PFSK-1 (cell line): ENCODE results near the gene NRXN3.

Experiments
- POLR2AphosphoS5 ChIP-seq: IDR thresholded peaks from 2 replicates; pipeline ENCODE4 v1.6.1; 2012; ENCODE audit warnings: low read depth, mild to moderate bottlenecking, control low read depth, low read length, moderate library complexity
- SIN3A ChIP-seq: IDR thresholded peaks from 2 replicates; pipeline ENCODE4 v1.6.1; 2012; ENCODE audit warnings: mild to moderate bottlenecking, low read length, moderate library complexity, borderline replicate concordance; ENCODE audit not compliant: insufficient read depth
- TF ChIP-seq, protein P1 (sequence below), 2 experiments: IDR thresholded peaks; 2 replicates each; pipeline versions ENCODE4 v1.6.1 to v1.8.0; 2011 to 2012; ENCODE audit warnings: low read depth in 2 of 2, low read length in 2 of 2, control low read depth in 1 of 2, inconsistent platforms in 1 of 2, mild to moderate bottlenecking in 1 of 2, moderate library complexity in 1 of 2; ENCODE audit not compliant: insufficient read depth in 1 of 2

GRCh38 chr14:78479127-78479780 lies 309.1 kb downstream of the NRXN3 start:
- TF ChIP-seq SIN3A (no peak), POLR2AphosphoS5 (no peak)
- TF ChIP-seq, protein P1, sequence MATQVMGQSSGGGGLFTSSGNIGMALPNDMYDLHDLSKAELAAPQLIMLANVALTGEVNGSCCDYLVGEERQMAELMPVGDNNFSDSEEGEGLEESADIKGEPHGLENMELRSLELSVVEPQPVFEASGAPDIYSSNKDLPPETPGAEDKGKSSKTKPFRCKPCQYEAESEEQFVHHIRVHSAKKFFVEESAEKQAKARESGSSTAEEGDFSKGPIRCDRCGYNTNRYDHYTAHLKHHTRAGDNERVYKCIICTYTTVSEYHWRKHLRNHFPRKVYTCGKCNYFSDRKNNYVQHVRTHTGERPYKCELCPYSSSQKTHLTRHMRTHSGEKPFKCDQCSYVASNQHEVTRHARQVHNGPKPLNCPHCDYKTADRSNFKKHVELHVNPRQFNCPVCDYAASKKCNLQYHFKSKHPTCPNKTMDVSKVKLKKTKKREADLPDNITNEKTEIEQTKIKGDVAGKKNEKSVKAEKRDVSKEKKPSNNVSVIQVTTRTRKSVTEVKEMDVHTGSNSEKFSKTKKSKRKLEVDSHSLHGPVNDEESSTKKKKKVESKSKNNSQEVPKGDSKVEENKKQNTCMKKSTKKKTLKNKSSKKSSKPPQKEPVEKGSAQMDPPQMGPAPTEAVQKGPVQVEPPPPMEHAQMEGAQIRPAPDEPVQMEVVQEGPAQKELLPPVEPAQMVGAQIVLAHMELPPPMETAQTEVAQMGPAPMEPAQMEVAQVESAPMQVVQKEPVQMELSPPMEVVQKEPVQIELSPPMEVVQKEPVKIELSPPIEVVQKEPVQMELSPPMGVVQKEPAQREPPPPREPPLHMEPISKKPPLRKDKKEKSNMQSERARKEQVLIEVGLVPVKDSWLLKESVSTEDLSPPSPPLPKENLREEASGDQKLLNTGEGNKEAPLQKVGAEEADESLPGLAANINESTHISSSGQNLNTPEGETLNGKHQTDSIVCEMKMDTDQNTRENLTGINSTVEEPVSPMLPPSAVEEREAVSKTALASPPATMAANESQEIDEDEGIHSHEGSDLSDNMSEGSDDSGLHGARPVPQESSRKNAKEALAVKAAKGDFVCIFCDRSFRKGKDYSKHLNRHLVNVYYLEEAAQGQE (IDR thresholded peaks at IDR 0.05; ENCODE audit: insufficient read depth in 1 of 2, low read depth in 2 of 2, low read length in 2 of 2): no peak
